ENCODE measurements around the gene TRA2B.

The TRA2B gene

GRCh38 chr3:185937689-185938374, at the start of gene TRA2B:
Gene TRA2B, minus strand, starts transcription at chr3:185938014. Its CDS starts 154 bp downstream, at chr3:185937860.
- DNase-seq (ENCODE audit: low spot score): peak; percentile 95

DNA sequence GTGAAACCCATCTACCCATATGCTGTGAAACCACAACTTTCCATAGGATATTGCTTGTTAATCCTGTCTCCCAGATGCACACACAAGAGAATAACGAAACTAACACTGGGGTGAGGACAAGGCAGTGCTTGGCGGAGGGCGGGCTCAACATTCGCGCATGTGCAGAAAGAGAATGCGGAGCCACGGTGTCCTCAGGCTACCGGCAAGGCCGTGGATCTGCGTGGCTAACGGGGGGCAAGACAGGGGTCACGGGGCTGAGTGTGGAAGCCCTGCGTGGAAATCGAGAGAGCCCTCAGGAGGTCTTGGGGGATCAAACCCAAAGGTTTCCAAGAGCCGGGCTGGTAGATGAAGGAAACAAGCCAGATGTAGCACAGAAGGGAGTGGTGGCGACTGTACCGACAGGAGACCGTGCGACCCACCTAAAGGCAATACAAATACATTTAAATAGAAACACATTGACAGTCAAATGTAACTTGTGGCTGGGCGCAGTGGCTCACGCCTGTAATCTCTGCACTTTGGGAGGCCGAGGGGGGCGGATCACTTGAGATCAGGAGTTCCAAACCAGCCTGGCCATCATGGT, 48.5 kb upstream of the TRA2B start:
- no peak for DNase-seq (ENCODE audit: low spot score)

GRCh38 chr3:185984203-185984602, 46.4 kb upstream of the TRA2B start:
- DNase-seq (ENCODE audit: low spot score): no peak

- peak; percentile 69 for DNase-seq (ENCODE audit: low spot score)
Observed at GRCh38 chr3:185983495-185984141, 45.8 kb upstream of the TRA2B start.

DNA sequence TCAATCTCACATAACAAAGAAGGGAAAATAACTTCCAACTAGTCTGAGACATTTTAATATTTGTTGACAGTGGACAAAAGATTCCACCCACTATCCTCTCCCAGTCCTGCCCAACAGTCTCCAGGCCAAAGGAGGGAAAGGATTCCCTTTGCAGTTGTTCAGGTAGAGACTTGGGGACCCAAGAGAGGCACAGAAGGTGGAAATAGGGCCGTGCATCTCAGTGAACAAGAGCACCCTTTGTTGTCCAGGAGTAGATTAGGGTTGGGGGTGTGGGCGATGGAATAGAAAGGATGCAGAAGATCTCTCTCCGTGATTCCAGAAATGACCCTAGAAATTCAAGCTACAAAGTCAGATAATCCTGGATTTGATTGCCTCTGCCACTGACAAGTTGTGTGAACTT, 44.8 kb upstream of the TRA2B start:
- no peak for DNase-seq (ENCODE audit: low spot score)

DNA sequence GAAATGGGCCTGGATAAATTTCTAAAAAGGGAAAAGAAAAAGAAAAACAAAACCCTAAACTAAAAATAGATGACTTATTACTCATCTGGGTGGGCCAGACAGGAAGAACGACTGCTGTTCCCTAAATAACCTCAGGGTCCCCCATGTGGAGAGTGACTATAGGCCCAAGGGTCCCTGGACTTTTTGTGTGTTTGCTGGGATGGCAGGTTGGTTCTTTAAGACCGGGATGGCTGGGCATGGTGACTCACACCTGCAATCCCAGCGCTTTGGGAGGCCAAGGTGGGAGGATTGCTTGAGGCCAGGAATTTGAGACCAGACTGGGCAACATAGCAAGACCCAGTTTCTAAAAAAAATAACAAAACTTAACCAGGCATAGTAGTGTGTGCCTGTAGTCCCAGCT, 43.8 kb upstream of the TRA2B start:
- no peak for DNase-seq (ENCODE audit: low spot score)

- peak; percentile 36 for DNase-seq (ENCODE audit: low spot score)
Observed at GRCh38 chr3:185979721-185980121, 41.9 kb upstream of the TRA2B start.

DNA sequence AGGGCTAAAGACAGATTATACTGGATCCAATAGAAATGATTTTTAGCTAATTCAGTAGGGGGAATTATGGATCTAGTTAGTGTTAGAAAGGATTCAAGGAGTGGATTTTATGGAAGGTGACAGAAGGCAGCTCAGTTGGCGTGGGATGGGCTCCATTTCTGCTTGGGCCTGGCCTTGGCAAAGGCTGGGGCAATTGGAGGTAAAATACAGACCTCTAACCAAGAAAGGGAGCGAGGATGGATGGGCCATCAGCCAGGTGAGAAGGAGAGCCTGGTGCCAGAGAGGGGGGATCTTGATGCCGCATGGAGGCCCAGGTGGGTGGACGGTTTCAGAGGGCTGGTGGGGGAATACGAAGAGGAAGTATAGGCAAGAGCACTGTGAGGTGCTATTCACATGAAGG, 40.7 kb upstream of the TRA2B start:
- DNase-seq (ENCODE audit: low spot score): no peak

DNA sequence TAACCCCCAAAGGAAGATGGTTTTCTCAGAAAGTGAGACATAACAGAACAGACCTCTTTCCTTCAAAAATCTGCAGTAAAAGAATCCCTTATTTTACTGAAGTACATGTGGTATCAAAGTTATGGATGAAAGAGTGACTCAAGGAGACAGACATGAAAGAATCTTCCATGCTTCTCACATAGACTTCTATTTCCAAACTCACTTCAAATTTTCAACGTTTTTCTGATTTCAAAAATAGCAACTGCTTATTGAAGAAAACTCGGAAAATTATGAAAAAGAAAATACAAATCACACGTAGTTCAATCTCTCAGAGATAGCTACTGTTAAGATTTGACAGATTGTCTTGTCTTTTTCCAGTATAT, 39.8 kb upstream of the TRA2B start:
- no peak for DNase-seq (ENCODE audit: low spot score)

DNA sequence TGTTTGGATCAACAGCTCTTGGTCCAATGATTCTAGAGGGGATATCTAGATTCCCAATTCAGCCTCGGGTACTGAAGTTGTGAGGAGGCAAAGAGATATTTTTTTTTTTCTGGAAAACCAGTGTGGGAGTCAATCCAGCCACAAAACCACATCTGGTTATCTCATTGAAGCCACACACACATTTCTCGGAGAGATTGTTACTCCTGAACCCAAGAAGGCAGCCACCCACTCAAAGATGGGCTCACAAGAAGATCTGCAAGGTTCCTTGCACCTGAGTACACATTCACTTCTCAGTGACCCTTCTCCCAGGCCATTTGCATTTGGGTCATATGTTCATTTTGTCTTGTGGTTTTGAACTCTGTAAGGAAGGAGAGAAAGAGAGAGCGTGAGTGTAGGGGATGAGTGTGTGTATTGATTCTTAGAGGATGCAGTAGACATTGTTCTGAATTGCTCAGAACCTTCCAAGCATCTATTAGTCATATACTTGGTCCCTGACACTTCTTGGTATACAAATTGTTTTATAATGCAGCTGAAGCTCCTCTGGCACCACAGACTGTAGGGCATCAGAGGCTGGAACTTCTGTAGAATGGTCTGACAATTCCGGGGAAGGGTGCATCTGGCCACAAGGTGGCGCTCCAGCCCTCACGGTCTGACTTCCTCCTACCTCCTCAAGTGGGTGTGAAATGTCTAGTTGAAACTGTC, 39.3 kb upstream of the TRA2B start:
- DNase-seq (ENCODE audit: low spot score): peak; percentile 71

- DNase-seq (ENCODE audit: low spot score): no peak
Observed at GRCh38 chr3:185976100-185976499, 38.3 kb upstream of the TRA2B start.

GRCh38 chr3:185971579-185971978, 33.8 kb upstream of the TRA2B start:
- DNase-seq (ENCODE audit: low spot score): no peak

GRCh38 chr3:185968168-185968567, 30.4 kb upstream of the TRA2B start:
- DNase-seq (ENCODE audit: low spot score): no peak

DNA sequence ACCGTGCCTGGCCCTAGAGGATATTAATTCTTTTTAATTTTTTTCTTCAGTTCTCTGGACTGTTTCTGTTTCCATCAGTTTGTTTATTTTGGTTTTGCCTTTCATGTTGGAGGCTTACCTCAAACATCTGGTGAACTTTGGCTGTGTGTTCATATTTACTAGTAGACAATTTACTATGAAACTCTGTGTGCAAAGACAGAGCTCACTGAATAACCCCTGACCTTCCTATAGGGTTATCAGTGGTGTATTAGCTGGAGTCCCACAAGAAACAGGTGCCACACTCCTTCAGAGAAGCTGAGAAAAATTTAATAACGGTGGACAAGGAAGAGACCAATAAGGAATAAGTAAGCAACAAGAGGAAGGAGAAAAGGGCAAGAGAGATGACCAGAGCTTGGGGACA, 28.8 kb upstream of the TRA2B start:
- DNase-seq (ENCODE audit: low spot score): no peak

GRCh38 chr3:185965496-185965895, 27.7 kb upstream of the TRA2B start:
- no peak for DNase-seq (ENCODE audit: low spot score)

- no peak for DNase-seq (ENCODE audit: low spot score)
Observed at GRCh38 chr3:185961675-185962232, 23.9 kb upstream of the TRA2B start.

- DNase-seq (ENCODE audit: low spot score): no peak
Observed at GRCh38 chr3:185960522-185961288, 22.9 kb upstream of the TRA2B start.

GRCh38 chr3:185959609-185960521, 22.1 kb upstream of the TRA2B start:
- DNase-seq (ENCODE audit: low spot score): no peak

DNA sequence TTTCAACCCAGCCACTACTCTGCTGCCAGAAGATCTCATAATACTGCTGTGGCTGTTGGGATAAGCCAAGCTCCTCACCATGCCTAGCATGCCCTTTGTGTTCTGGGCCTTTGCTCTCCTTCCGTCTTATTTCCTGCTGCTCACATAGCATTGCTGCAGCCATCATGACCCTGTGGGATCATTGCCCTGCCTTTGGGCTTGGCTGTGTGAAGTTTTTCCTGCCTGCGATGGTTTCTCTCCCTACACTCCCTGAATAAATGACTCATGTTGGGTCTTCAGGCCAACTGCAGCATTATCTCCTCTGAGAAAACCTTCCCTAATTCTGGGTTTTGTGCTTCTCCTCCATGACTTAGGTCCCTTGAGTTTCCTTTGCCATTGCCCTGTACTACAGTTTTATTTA, 20.8 kb upstream of the TRA2B start:
- DNase-seq (ENCODE audit: low spot score): no peak

GRCh38 chr3:185956244-185956643, 18.4 kb upstream of the TRA2B start:
- DNase-seq (ENCODE audit: low spot score): no peak

GRCh38 chr3:185954366-185954723, 16.5 kb upstream of the TRA2B start:
- DNase-seq (ENCODE audit: low spot score): no peak

Data from kidney capillary endothelial cell (primary cell).